HG02852 (cell line): ENCODE results near the gene STK17A.

Source experiments
- ATAC-seq: cut with Tn5 transposase; IDR thresholded peaks from one replicate; pipeline ENCODE4 v1.9.1; 2021; ENCODE audit warnings: mild to moderate bottlenecking, moderate library complexity; ENCODE audit not compliant: unreplicated experiment

STK17A gene

GRCh38 chr7:43630482-43630881, 47.6 kb downstream of the STK17A start:
- ATAC-seq: no peak

DNA sequence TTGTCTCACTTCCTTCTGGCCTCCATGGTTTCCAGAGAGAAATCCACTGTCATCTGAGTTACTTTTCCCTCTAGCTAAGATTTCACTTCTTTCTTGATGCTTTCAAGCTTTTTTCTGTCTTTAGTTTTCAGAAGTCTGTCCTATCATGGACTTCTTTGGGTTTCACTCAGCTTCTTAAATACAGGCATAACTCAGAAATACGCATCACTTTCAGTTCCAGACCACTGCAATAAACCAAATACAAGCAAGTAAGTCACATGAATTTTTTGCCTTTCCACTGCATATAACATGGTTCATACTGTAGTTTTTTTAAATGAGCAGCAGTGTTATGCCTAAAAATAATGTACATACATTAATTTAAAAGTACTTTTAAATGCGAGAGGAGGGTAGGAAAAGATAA, 48.7 kb downstream of the STK17A start:
- ATAC-seq: peak; percentile 47

DNA sequence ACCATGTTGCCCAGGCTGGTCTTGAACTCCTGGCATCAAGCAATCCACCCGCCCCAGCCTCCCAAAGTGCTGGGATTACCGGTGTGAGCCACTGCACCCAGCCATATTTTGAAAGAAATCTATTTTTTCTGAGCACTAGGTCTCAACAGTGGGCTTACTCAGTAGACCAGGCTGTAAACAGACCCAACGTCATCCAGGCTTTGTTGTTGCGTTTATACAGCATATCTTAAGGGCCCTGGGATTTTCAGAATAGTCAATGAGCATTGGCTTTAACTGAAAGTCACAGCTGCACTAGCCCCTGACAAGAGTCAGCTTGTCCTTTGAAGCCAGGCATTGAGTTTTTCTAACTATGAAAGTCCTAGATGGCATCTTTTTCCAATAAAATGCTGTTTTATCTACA, 49.8 kb downstream of the STK17A start:
- no peak for ATAC-seq

GRCh38 chr7:43634384-43634783, 51.5 kb downstream of the STK17A start:
- no peak for ATAC-seq

DNA sequence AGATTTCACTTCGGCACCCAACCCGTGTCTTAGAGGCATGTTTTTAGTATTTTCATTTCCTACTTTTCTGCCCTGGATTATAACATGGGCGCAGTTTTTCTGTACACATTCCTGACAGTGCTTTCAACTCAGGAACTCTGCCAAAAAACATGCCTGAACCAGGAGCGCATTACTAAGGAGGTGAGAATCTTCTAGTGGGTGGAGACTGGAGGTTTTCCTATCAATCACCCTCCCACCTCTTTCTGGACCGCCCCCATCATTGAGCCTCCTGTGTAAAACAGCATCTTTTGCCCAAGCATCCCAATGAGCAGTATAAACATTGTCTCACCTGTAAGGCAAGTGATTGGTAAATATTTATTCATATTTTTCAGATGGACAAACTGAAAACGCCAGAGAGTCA, 53.2 kb downstream of the STK17A start:
- no peak for ATAC-seq

DNA sequence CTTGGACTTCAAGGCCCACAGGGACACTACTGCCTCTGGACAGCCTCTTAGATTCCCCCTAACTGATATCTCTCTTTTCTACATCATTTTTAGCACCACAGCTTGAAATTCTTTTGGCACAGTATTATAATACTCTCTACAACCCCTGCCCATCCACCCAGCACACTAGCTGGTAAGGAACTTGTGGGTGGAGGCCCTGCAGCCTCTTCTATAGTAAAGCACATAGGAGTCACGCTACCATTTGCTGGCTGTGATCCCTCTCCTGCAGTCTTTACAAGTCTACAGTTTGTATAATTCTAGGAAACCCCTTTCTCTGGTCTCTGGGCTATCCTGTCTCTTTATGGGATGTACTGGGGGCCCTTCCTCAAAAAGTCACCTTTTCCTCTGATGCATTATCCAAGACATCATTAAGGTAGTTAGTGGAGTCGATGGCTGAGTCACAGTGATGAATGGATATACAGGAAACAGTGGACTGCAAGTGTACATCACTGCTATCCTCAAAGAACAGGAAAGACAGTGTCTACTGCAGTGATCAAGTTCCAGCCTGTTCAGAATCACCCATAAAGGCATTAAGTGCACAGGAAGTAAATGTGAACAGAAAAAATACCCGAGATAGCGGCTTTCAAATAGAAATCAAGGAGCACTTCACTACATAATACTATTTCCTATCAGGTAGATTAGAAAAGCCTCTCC, 54.4 kb downstream of the STK17A start:
- ATAC-seq: no peak

- no peak for ATAC-seq
Observed at GRCh38 chr7:43639858-43640491, 57.1 kb downstream of the STK17A start.

GRCh38 chr7:43640679-43641078, 57.8 kb downstream of the STK17A start:
- no peak for ATAC-seq

- no peak for ATAC-seq
Observed at GRCh38 chr7:43642897-43643630, 60.2 kb downstream of the STK17A start.

- ATAC-seq: no peak
Observed at GRCh38 chr7:43643846-43644245, 60.9 kb downstream of the STK17A start.

DNA sequence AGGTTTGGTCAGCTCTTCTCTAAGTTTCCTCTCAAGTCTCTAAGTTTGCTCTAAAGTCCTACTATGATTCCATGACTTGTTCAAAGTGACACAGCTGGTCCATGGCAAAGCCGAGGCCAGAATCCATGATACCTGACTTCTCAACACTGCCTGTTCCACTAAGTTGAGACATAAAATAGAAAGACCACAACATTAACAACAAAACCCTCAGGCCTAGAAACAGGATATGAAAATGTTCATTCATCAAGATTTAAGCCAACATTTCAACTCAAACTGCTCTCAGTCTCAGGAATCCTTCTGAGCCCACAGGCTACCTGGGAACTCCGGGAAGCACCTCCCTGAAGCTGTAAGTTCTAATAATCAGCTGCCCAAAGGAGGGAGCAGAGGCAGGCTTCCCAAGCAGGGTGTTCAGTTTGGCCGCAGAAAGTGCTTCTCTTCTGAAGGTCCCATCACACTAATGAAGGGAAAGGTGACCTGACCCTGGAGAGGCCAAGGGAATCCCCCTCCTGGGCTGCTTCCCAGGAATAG, 62.9 kb downstream of the STK17A start:
- no peak for ATAC-seq

- no peak for ATAC-seq
Observed at GRCh38 chr7:43646603-43647338, 63.9 kb downstream of the STK17A start.

- no peak for ATAC-seq
Observed at GRCh38 chr7:43647339-43647672, 64.4 kb downstream of the STK17A start.

GRCh38 chr7:43647673-43648472, 65.0 kb downstream of the STK17A start:
- peak; percentile 22 for ATAC-seq

- ATAC-seq: peak; percentile 54
Observed at GRCh38 chr7:43648473-43649406, 65.8 kb downstream of the STK17A start.

DNA sequence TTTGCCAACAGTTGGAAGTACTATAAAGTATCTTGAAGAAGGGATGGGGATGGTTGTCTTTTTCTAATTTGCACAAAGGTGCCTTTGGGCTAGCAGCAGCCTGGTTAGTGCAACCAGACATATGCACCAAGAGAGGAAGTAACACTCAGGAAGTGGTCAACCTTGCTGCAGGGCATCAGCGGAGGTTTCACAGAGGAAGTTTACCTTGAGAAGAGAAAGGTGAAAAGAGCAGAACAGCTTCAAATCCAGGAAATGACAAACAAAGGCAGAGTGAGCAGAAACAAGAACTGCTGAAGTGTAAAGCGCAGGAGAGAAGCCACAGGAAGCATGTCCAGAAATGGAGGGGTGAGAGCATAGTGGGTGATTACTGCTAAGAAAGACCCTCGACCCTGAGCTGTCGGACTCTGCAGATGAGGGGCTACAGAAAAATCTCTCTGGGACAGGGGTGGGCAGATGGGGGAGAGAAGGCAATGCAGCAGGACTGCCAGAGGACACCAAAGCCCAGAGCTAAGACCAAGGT, 66.9 kb downstream of the STK17A start:
- ATAC-seq: peak; percentile 64

GRCh38 chr7:43650457-43651052, 67.6 kb downstream of the STK17A start:
- no peak for ATAC-seq

DNA sequence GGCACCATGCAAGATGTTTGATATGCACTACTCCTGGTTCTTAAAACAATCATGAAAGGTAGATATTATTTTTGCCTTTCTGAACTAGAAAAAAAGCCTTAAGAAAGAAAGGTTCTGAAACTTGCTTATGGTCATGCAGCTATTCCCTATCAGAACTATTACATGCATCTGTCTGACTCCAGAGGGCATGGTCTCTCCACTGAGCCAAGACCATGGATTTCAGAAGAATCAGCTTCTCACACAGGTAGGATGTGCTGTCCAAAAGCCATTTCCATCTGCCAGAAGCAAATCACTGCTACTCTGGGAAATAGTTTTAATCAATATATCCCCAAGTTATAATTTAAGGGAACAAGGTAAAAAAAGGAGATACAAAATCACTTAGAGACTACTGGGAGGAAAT, 69.5 kb downstream of the STK17A start:
- ATAC-seq: no peak

- no peak for ATAC-seq
Observed at GRCh38 chr7:43653466-43653865, 70.6 kb downstream of the STK17A start.
